ENCODE measurements around the gene VPS41.
"Not testable (repeated sequence)": the region's sequence is repeated elsewhere in the genome, so short reads cannot be mapped to it uniquely, and the experiment has no call there.

The VPS41 gene

DNA sequence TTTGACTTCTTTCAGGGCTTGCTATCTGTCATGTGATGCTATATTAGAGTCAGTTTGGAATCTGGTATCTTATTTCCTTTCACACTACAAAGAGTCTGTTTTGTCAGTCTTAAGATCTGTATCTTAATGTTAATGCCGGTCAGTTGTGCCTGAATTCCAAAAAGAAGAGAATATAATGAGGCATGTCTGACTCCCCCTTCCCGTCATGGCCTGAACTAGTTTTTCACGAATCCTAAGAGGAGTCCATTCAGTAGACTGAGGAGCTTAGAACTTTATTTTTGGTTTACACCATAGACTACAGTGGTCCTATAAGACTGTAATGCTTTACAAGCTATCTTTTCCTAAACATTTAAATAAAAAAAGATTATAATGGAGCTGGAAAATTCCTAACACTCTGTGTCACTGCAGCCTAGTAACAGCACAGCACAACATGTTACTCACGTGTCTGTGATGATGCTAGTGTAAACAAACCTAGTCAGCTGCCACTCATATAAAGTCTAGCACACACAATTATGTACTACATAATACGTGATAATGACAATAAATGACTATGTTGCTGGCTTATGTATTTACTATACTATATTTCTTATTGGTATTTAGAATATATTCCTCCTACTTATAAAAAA is 50.6 kb downstream of the VPS41 start:
- H3K9me3 Mint-ChIP-seq: no peaks in the 10 kb centered on the region
- peaks cover 9% of the 10 kb centered on the region for H3K4me1 Mint-ChIP-seq (ENCODE audit: low read depth)
- no peaks in the 10 kb centered on the region for H3K27me3 Mint-ChIP-seq (ENCODE audit: low read depth)
- peaks cover 8% of the 10 kb centered on the region for H3K36me3 Mint-ChIP-seq (ENCODE audit: low read depth)
- H3K27ac Mint-ChIP-seq: no peak overlapping the region
- no peak overlapping the region for H3K4me3 Mint-ChIP-seq
- DNase-seq (ENCODE audit: low spot score): no peak

- Mint-ChIP-seq H3K4me3 (no peak overlapping the region), H3K27ac (no peak overlapping the region), H3K27me3 (ENCODE audit: low read depth) (no peaks in the 10 kb centered on the region), H3K36me3 (ENCODE audit: low read depth) (peaks cover 2% of the 10 kb centered on the region), H3K9me3 (no peaks in the 10 kb centered on the region), H3K4me1 (ENCODE audit: low read depth) (peaks cover 9% of the 10 kb centered on the region)
- no peak for DNase-seq (ENCODE audit: low spot score)
Measured at GRCh38 chr7:38855867-38856266, 53.1 kb downstream of the VPS41 start.

DNA sequence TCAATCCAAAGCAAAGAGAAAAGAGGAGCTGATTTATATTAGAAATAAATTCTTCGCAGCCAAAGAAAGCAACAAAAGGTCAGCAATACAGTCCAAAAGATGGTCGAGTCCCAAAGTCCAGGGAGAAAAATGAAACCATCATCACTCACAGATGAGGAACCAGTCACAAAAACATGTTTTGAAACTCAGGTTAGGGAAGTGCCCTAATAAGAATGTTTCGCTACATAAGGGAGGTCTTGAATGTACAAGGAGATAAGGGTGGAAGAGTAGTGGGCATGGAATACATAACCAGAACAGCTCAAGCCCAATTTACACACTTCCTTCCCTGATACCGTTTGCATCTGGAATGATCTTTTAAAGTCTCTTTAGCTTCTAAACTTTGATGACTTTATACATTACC is 53.6 kb downstream of the VPS41 start:
- Mint-ChIP-seq H3K4me1 (ENCODE audit: low read depth) (peaks cover 9% of the 10 kb centered on the region), H3K9me3 (no peaks in the 10 kb centered on the region), H3K4me3 (no peak overlapping the region), H3K27ac (no peak overlapping the region), H3K27me3 (ENCODE audit: low read depth) (no peaks in the 10 kb centered on the region), H3K36me3 (ENCODE audit: low read depth) (no peaks in the 10 kb centered on the region)
- DNase-seq (ENCODE audit: low spot score): no peak

- not testable (repeated sequence) for H3K27me3 Mint-ChIP-seq (ENCODE audit: low read depth)
Measured at GRCh38 chr7:38854947-38855346, 54.0 kb downstream of the VPS41 start.

DNA sequence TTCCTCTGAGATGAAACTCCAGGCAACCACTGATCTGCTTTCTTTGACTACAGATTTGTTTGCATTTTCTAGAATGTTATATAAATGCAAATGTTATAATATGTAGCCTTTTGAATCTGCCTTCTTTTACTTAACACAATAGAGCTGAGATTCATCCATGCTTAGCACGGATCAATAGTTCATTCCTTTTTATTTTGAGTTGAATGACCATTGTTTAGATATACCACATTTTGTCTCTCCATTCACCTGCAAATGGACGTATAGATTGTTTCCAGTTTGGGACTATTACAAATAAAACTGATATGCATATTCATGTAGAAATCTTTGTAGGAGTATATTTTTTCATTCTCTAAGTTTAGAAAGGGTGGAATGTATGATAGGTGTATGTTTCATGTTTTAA is 57.7 kb downstream of the VPS41 start:
- no peaks in the 10 kb centered on the region for H3K9me3 Mint-ChIP-seq
- no peaks in the 10 kb centered on the region for H3K36me3 Mint-ChIP-seq (ENCODE audit: low read depth)
- DNase-seq (ENCODE audit: low spot score): no peak
- peaks cover 6% of the 10 kb centered on the region for H3K4me1 Mint-ChIP-seq (ENCODE audit: low read depth)
- H3K4me3 Mint-ChIP-seq: no peak overlapping the region
- no peak overlapping the region for H3K27ac Mint-ChIP-seq
- H3K27me3 Mint-ChIP-seq (ENCODE audit: low read depth): no peaks in the 10 kb centered on the region

More at GRCh38 chr7:38854947-38855346, 54.0 kb downstream of the VPS41 start:
- not testable (repeated sequence) for H3K4me3 Mint-ChIP-seq; H3K36me3 Mint-ChIP-seq (ENCODE audit: low read depth); H3K27ac Mint-ChIP-seq; H3K4me1 Mint-ChIP-seq (ENCODE audit: low read depth); H3K9me3 Mint-ChIP-seq; DNase-seq (ENCODE audit: low spot score)

GRCh38 chr7:38846280-38846679 is 62.7 kb downstream of the VPS41 start:
- Mint-ChIP-seq H3K27me3 (ENCODE audit: low read depth) (no peaks in the 10 kb centered on the region), H3K36me3 (ENCODE audit: low read depth) (no peaks in the 10 kb centered on the region), H3K9me3 (no peaks in the 10 kb centered on the region), H3K4me3 (no peak overlapping the region), H3K4me1 (ENCODE audit: low read depth) (no peaks in the 10 kb centered on the region), H3K27ac (no peak overlapping the region)
- DNase-seq (ENCODE audit: low spot score): no peak

GRCh38 chr7:38844952-38845563 is 63.9 kb downstream of the VPS41 start:
- H3K36me3 Mint-ChIP-seq (ENCODE audit: low read depth): no peaks in the 10 kb centered on the region

DNA sequence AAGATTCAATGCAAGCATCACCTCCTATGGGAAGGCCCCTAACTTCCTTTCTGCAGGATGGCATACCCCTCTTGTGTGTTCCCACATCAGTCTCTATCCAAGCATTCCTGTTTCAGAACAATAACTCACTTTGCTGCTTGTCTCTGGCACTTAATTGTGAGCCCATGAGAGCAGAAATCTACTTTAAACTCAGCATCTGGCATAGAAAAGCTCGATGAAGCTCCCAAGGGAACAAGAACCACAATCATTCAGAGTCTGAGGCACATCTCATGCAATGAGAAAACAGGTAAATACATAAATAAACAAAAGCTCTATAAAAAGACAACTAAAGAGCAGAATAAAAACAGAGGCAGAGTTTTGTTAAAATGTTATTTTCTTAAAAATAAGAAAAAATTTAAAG is 66.2 kb downstream of the VPS41 start:
- H3K36me3 Mint-ChIP-seq (ENCODE audit: low read depth): no peaks in the 10 kb centered on the region
- no peaks in the 10 kb centered on the region for H3K9me3 Mint-ChIP-seq
- no peak for DNase-seq (ENCODE audit: low spot score)
- H3K4me1 Mint-ChIP-seq (ENCODE audit: low read depth): no peaks in the 10 kb centered on the region
- H3K27ac Mint-ChIP-seq: no peak overlapping the region
- H3K27me3 Mint-ChIP-seq (ENCODE audit: low read depth): no peaks in the 10 kb centered on the region
- H3K4me3 Mint-ChIP-seq: no peak overlapping the region

More at GRCh38 chr7:38844952-38845563, 63.9 kb downstream of the VPS41 start:
- H3K27me3 Mint-ChIP-seq (ENCODE audit: low read depth): no peaks in the 10 kb centered on the region
- H3K27ac Mint-ChIP-seq: no peak overlapping the region
- no peak for DNase-seq (ENCODE audit: low spot score)
- H3K9me3 Mint-ChIP-seq: no peaks in the 10 kb centered on the region
- H3K4me1 Mint-ChIP-seq (ENCODE audit: low read depth): no peaks in the 10 kb centered on the region
- no peak overlapping the region for H3K4me3 Mint-ChIP-seq

- Mint-ChIP-seq H3K27ac (no peak overlapping the region), H3K27me3 (ENCODE audit: low read depth) (no peaks in the 10 kb centered on the region), H3K4me1 (ENCODE audit: low read depth) (no peaks in the 10 kb centered on the region), H3K4me3 (no peak overlapping the region), H3K9me3 (no peaks in the 10 kb centered on the region), H3K36me3 (ENCODE audit: low read depth) (no peaks in the 10 kb centered on the region)
- no peak for DNase-seq (ENCODE audit: low spot score)
Measured at GRCh38 chr7:38840736-38841460, 68.1 kb downstream of the VPS41 start.

DNA sequence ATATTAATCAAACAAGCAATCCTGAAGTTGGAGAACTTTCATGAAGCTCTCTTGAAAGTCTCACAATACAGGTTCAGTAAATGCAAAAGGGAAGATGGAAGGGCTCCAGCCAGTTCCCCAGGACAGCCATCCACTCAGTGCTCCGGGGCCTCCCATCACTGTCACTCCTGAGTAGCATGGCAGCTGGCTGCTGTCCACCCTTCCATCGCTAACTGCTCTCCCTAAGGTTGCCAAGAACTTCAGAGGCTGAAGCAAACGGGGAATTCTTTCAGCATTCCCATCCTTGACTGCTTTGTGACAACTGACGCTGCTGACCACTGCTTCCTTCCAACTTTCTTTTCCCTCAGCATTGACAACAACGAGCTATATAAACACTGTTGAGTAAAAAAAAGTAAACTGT is 69.1 kb downstream of the VPS41 start:
- no peak for DNase-seq (ENCODE audit: low spot score)

GRCh38 chr7:38838725-38839385 is 70.1 kb downstream of the VPS41 start:
- Mint-ChIP-seq H3K27me3 (ENCODE audit: low read depth) (no peaks in the 10 kb centered on the region), H3K9me3 (no peaks in the 10 kb centered on the region)

More for the DNA sequence above, 69.1 kb downstream of the VPS41 start:
- Mint-ChIP-seq H3K36me3 (ENCODE audit: low read depth) (no peaks in the 10 kb centered on the region), H3K4me3 (no peak overlapping the region), H3K9me3 (no peaks in the 10 kb centered on the region), H3K27ac (no peak overlapping the region), H3K27me3 (ENCODE audit: low read depth) (no peaks in the 10 kb centered on the region), H3K4me1 (ENCODE audit: low read depth) (no peaks in the 10 kb centered on the region)

GRCh38 chr7:38834357-38834756 is 74.6 kb downstream of the VPS41 start:
- Mint-ChIP-seq H3K4me3 (no peak overlapping the region), H3K9me3 (no peaks in the 10 kb centered on the region), H3K4me1 (ENCODE audit: low read depth) (peaks cover 3% of the 10 kb centered on the region), H3K27me3 (ENCODE audit: low read depth) (no peaks in the 10 kb centered on the region), H3K36me3 (ENCODE audit: low read depth) (no peaks in the 10 kb centered on the region), H3K27ac (no peak overlapping the region)
- no peak for DNase-seq (ENCODE audit: low spot score)

More at GRCh38 chr7:38838725-38839385, 70.1 kb downstream of the VPS41 start:
- no peak for DNase-seq (ENCODE audit: low spot score)
- Mint-ChIP-seq H3K4me3 (no peak overlapping the region), H3K27ac (no peak overlapping the region), H3K36me3 (ENCODE audit: low read depth) (no peaks in the 10 kb centered on the region), H3K4me1 (ENCODE audit: low read depth) (no peaks in the 10 kb centered on the region)

DNA sequence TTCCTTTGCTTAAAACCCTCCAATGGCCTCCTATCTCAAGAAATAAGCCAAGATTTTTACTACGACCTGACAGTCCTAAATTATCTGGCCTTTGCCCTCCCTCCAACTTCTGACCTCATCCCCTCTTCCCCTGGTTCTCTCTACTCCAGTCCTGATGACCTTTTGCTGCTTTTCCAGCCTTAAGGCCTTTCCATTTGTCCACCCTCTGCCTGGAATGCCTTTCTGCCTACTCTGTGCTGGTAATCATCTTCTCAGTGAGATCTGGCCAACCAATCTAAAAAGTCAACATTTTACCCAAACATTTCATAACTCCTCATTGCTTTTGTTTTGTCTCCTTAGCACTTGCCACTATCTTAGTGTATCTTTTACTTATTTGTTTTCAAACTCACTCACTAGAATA is 75.7 kb downstream of the VPS41 start:
- Mint-ChIP-seq H3K9me3 (no peaks in the 10 kb centered on the region), H3K4me1 (ENCODE audit: low read depth) (peaks cover 3% of the 10 kb centered on the region), H3K4me3 (no peak overlapping the region), H3K36me3 (ENCODE audit: low read depth) (no peaks in the 10 kb centered on the region), H3K27me3 (ENCODE audit: low read depth) (no peaks in the 10 kb centered on the region), H3K27ac (no peak overlapping the region)
- no peak for DNase-seq (ENCODE audit: low spot score)

Measured in T-helper 2 cell treated with Interferon-gamma antibody and Interleukin-4, amounts not matched to agents 5 μg/mL and 100 μg/mL, for 36 hours (primary cell).